Measurements from ENCODE around the gene GATA2. TPM values are rescaled to one million over a fixed set of nuclear protein-coding genes. Genes with fewer than 3 reads are reported as not detected.

The GATA2 gene
- total and polyA plus RNA-seq, 2 of the 8 experiments (the other 6 are each of a cell fraction or from before 2014, with no cell fraction given): 0.03 to 0.30 TPM

DNA sequence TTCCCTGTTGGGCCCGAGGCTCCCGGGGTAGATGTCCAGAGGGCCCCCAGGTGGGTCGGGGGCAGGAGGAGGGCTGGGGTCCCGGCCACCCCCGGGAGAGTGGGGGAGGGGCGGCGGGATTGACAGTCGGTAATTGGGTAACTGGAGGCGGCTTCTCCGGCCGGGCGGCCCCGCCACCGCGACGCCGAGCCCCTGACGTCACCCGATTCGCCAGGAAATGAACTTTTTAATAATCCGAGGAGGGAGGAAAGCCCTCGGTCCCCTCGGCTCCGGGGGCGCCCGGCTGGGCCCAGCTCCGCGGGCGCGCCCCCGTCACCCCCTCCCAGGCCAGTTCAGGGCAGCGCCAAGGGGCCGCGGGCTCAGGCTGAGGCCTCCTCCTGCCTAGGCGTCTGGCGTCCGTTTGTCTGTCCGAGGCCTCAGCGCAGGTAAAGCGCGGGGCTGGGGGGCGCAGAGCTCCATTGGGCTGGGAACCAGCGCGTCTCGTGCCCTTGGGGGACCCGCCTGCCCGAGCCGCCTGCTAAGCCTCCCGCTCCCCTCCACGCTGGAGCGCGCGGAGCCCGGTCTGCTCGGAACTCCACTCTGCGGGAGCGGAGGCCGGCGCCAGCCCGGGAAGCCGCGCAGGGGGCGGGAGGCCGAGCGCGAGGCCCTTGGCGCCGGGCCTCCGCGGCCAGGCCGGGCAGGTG is 3.9 kb downstream of the GATA2 start:
- no peak for TF ChIP-seq SRF (IDR thresholded peaks at IDR 0.05; ENCODE audit: low read depth, low read length)
- peak; percentile 40; the same call in 1 of the 2 replicates for TF ChIP-seq GABPA (IDR thresholded peaks at IDR 0.05; ENCODE audit: borderline replicate concordance, insufficient read depth, low read length)

More for the DNA sequence above, 3.9 kb downstream of the GATA2 start:
- Histone ChIP-seq H2BK15ac (ENCODE audit: low read length) (no peak overlapping the region), H3K79me1 (ENCODE audit: low read depth, low read length) (no peaks in the 10 kb centered on the region), H3K4ac (replicated peaks; ENCODE audit: insufficient read length, low read depth, low read length) (no peak overlapping the region), H3K9ac (replicated peaks in 1 of 4; ENCODE audit: extremely low read depth in 1 of 4, low read depth in 3 of 4, low read length in 3 of 4) (no peak overlapping the region), H3K27ac (ENCODE audit: low read depth, low read length) (no peak overlapping the region), H3K4me2 (ENCODE audit: insufficient read depth in 1 of 2, low read depth in 2 of 2, low read length in 2 of 2) (peak overlapping the region; percentile 63 to 95), H3K18ac (ENCODE audit: extremely low read depth, low read length) (no peak overlapping the region; the same call in none of the 2 replicates), H3K27me3 (replicated peaks in 1 of 4; ENCODE audit: control insufficient read depth in 3 of 4, extremely low read depth in 1 of 4, insufficient read depth in 3 of 4, low read length in 3 of 4) (peaks cover 94 to 100% (median 99%) of the 10 kb centered on the region in 4 experiments), H4K20me1 (replicated peaks in 1 of 2; ENCODE audit: control insufficient read depth in 1 of 2, insufficient read depth in 2 of 2, low read length in 2 of 2) (peaks cover 15 to 25% of the 10 kb centered on the region in 2 experiments), H3K9me3 (ENCODE audit: insufficient read depth in 2 of 2, low read depth in 1 of 2, low read length in 1 of 2) (no peaks in the 10 kb centered on the region), H3K79me2 (ENCODE audit: control insufficient read depth in 1 of 2, insufficient read depth in 2 of 2, low read length in 2 of 2) (no peaks in the 10 kb centered on the region), H3K23ac (ENCODE audit: insufficient read length) (no peak overlapping the region), H2AFZ (ENCODE audit: low read length) (no peak overlapping the region), H3K14ac (ENCODE audit: insufficient read length) (no peak overlapping the region), H4K8ac (ENCODE audit: extremely low read depth, insufficient read depth, low read length) (no peak overlapping the region), H4K91ac (replicated peaks; ENCODE audit: insufficient read length, low read length) (no peak overlapping the region), H2BK5ac (ENCODE audit: low read depth, low read length) (no peak overlapping the region), H4K5ac (ENCODE audit: insufficient read length, low read depth, low read length) (no peak overlapping the region), H3K36me3 (ENCODE audit: control insufficient read depth in 2 of 4, insufficient read depth in 4 of 4, low read length in 3 of 4) (peaks cover 0 to 12% (median 0%) of the 10 kb centered on the region in 4 experiments; a peak in 1 of 8 replicates), H2BK12ac (ENCODE audit: low read depth, low read length) (0 out of 2 replicates have a peak overlapping the region, but pooled peaks have one; percentile 44), H3K56ac (replicated peaks; ENCODE audit: insufficient read length, low read depth, low read length) (no peak overlapping the region), H3K4me3 (ENCODE audit: extremely low read depth in 1 of 4, insufficient read depth in 2 of 4, low read depth in 3 of 4, low read length in 4 of 4) (peak overlapping the region; percentile 4 to 63 (median 18); a peak in 7 of 8 replicates), H2BK120ac (replicated peaks; ENCODE audit: low read depth, low read length) (no peak overlapping the region), H3K4me1 (replicated peaks in 1 of 4; ENCODE audit: control insufficient read depth in 3 of 4, insufficient read depth in 4 of 4, low read length in 3 of 4) (peaks cover 3 to 85% (median 56%) of the 10 kb centered on the region in 4 experiments), H2BK20ac (ENCODE audit: low read length) (no peak overlapping the region), H2AK5ac (ENCODE audit: low read depth, low read length) (no peak overlapping the region), H3K23me2 (ENCODE audit: low read depth, low read length) (peaks cover 24% of the 10 kb centered on the region; the same call in 1 of the 2 replicates)
- DNase-seq (ENCODE audit: low read depth in 1 of 2, low spot score in 2 of 2): peak in 1 of 2 experiments; percentile 79
- no peak for FAIRE-seq
- ChIA-PET CTCF (ENCODE audit: partially characterized antibody) (interaction anchor here (0.6 to 3.7 kb wide), 17 partner anchors 8 to 319 kb away, joined by 3 to 38 read pairs (median 4); no protein-coding TSS in a partner anchor), POLR2A (ENCODE audit: partially characterized antibody) (interaction anchor here (1.2 to 1.3 kb wide), 2 partner anchors 57 to 366 kb away, joined by 3 to 5 read pairs; no protein-coding TSS in a partner anchor)
- WGBS, 2 experiments (ENCODE audit: extremely low coverage in 1 of 2, insufficient coverage in 1 of 2, insufficient read length in 1 of 2, insufficient replicate concordance in 2 of 2, low coverage in 1 of 2, low lambda C conversion rate in 2 of 2, missing lambda C conversion rate in 1 of 2): 2% methylated on average over 57 of the region's 71 CpGs; no CpG with 5 or more reads in 1 of the 2 experiments
